IMR-90 (cell line): ENCODE measurements around the gene DHDDS. TPM values are rescaled to one million over a fixed set of nuclear protein-coding genes. Genes with fewer than 3 reads are reported as not detected.

ENCODE experiments used
- ATAC-seq: fragments of 200-7000 bp; cut with Tn5 transposase; 2 replicates; pipeline ENCODE4 v1.9.1; 2020; ENCODE audit warnings: low read depth, mild to moderate bottlenecking, moderate library complexity
- BruUV-seq: library from RNA; stranded (reverse); fragments of 400-500 nt; replicated peaks from 2 replicates; lab custom pipeline; 2021; lab: Mats Ljungman, UMichigan
- CTCF ChIA-PET: fragments of 300-600 bp; formaldehyde crosslinking; extraction: SDS; loops from one replicate; lab custom pipeline; 2021; ENCODE audit warnings: antibody characterized with exemption; lab: Yijun Ruan, JAX
- POLR2A ChIA-PET: fragments of 300-600 bp; sonication (Branson Sonifier 250); formaldehyde crosslinking; loops from one replicate; lab custom pipeline; 2022; ENCODE audit warnings: antibody characterized with exemption; ENCODE audit not compliant: unreplicated experiment; lab: Charles Lee
- DNase-seq: peaks from one replicate; pipeline ENCODE4 v3.0.0; 2013
- H2AFZ ChIP-seq: replicated peaks from 2 replicates; pipeline ENCODE3; 2013; ENCODE audit warnings: low read length, mild to moderate bottlenecking; ENCODE audit not compliant: poor library complexity
- H2AK5ac ChIP-seq: 2 replicates; pipeline ENCODE4 v1.6.1; 2013; ENCODE audit warnings: low read depth, low read length, inconsistent platforms
- H2AK9ac ChIP-seq: replicated peaks from 2 replicates; pipeline ENCODE3; 2013; ENCODE audit warnings: mild to moderate bottlenecking, low read depth, low read length, moderate library complexity; ENCODE audit not compliant: poor library complexity
- H2BK120ac ChIP-seq: 2 replicates; pipeline ENCODE4 v1.6.1; 2013; ENCODE audit warnings: low read depth, low read length, inconsistent platforms
- H2BK15ac ChIP-seq: 3 replicates; pipeline ENCODE4 v1.6.1; 2013; ENCODE audit warnings: low read depth, low read length, inconsistent platforms
- H2BK20ac ChIP-seq: 2 replicates; pipeline ENCODE4 v1.6.1; 2013; ENCODE audit warnings: low read depth, mild to moderate bottlenecking, inconsistent platforms, low read length, moderate library complexity
- H2BK5ac ChIP-seq: 2 replicates; pipeline ENCODE4 v1.6.1; 2013; ENCODE audit warnings: mild to moderate bottlenecking, low read depth, low read length, inconsistent platforms; ENCODE audit not compliant: poor library complexity, severe bottlenecking
- H3K14ac ChIP-seq: replicated peaks from 2 replicates; pipeline ENCODE4 v1.6.1; 2013; ENCODE audit warnings: low read depth, low read length, inconsistent platforms
- H3K18ac ChIP-seq: 2 replicates; pipeline ENCODE4 v1.6.1; 2013; ENCODE audit warnings: low read depth, low read length, control low read depth
- H3K23ac ChIP-seq: 2 replicates; pipeline ENCODE4 v1.6.1; 2013; ENCODE audit warnings: low read depth, low read length, inconsistent platforms
- H3K27ac ChIP-seq: 2 replicates; pipeline ENCODE4 v1.5.1; 2013; ENCODE audit warnings: mild to moderate bottlenecking, control low read depth, low read length; ENCODE audit not compliant: insufficient read depth
- H3K27me3 ChIP-seq: 2 replicates; pipeline ENCODE4 v1.6.1; 2013; ENCODE audit warnings: low read length; ENCODE audit not compliant: control insufficient read depth, insufficient read depth
- H3K36me3 ChIP-seq: 2 replicates; pipeline ENCODE4 v1.6.1; 2013; ENCODE audit warnings: low read length, mixed read lengths; ENCODE audit not compliant: control insufficient read depth, insufficient read depth
- H3K4ac ChIP-seq: 2 replicates; pipeline ENCODE4 v1.6.1; 2013; ENCODE audit warnings: low read depth, low read length, inconsistent platforms
- H3K4me1 ChIP-seq: 2 replicates; pipeline ENCODE4 v1.6.1; 2013; ENCODE audit warnings: low read length, mixed read lengths; ENCODE audit not compliant: control insufficient read depth, insufficient read depth
- H3K4me2 ChIP-seq: 2 replicates; pipeline ENCODE4 v1.6.1; 2013; ENCODE audit warnings: low read depth, mild to moderate bottlenecking, control low read depth, low read length, moderate library complexity
- H3K4me3 ChIP-seq: 2 replicates; pipeline ENCODE4 v1.5.1; 2013; ENCODE audit warnings: low read depth, mild to moderate bottlenecking, control low read depth, low read length, moderate library complexity; ENCODE audit not compliant: insufficient read depth
- H3K56ac ChIP-seq: 2 replicates; pipeline ENCODE4 v1.6.1; 2013; ENCODE audit warnings: low read length, inconsistent platforms; ENCODE audit not compliant: insufficient read depth; ENCODE audit errors: extremely low read depth
- H3K79me1 ChIP-seq, 2 experiments: 2 replicates each; pipeline ENCODE4 v1.6.1; 2013; ENCODE audit warnings: low read length in 2 of 2, inconsistent platforms in 1 of 2, low read depth in 1 of 2
- H3K9ac ChIP-seq: 2 replicates; pipeline ENCODE4 v1.6.1; 2013; ENCODE audit warnings: low read depth, low read length, control low read depth
- H3K9me1 ChIP-seq: 2 replicates; pipeline ENCODE4 v1.6.1; 2013; ENCODE audit warnings: low read length, inconsistent platforms; ENCODE audit not compliant: insufficient read depth
- H3K9me3 ChIP-seq: 2 replicates; pipeline ENCODE4 v1.6.1; 2013; ENCODE audit warnings: low read length; ENCODE audit not compliant: control insufficient read depth, insufficient read depth
- H4K20me1 ChIP-seq: 2 replicates; pipeline ENCODE4 v1.6.1; 2013; ENCODE audit warnings: low read length, inconsistent platforms; ENCODE audit not compliant: insufficient read depth
- H4K5ac ChIP-seq: 2 replicates; pipeline ENCODE4 v1.6.1; 2013; ENCODE audit warnings: mild to moderate bottlenecking, low read depth, low read length, control low read depth
- H4K8ac ChIP-seq, 2 experiments: 2 replicates each; pipeline ENCODE4 v1.6.1; 2013; ENCODE audit warnings: low read depth in 2 of 2, low read length in 2 of 2, control low read depth in 1 of 2, inconsistent platforms in 1 of 2
- H4K91ac ChIP-seq: 2 replicates; pipeline ENCODE4 v1.6.1; 2013; ENCODE audit warnings: low read depth, low read length, inconsistent platforms; ENCODE audit not compliant: insufficient read depth
- CEBPB ChIP-seq: IDR thresholded peaks from 2 replicates; pipeline ENCODE4 v1.6.1; 2012; ENCODE audit warnings: low read depth, low read length, improper control_type of control experiment
- CTCF ChIP-seq: conservative IDR thresholded peaks from 2 replicates; pipeline ENCODE4 v1.5.1; 2012; ENCODE audit warnings: mild to moderate bottlenecking, low read depth, low read length, improper control_type of control experiment
- ELK1 ChIP-seq: fragments of 150-350 bp; IDR thresholded peaks from 2 replicates; pipeline ENCODE4 v1.6.1; 2016; ENCODE audit warnings: low read depth, mild to moderate bottlenecking, low read length, moderate library complexity, borderline replicate concordance
- POLR2A ChIP-seq: IDR thresholded peaks from 2 replicates; pipeline ENCODE4 v1.6.1; 2012; ENCODE audit warnings: mild to moderate bottlenecking, low read depth, low read length
- WGBS, 2 experiments: methylation state at CpG; one replicate each; pipeline versions ENCODE4 v1.1.5 to v1.1.7; 2013; ENCODE audit warnings: missing lambda C conversion rate in 2 of 2; ENCODE audit not compliant: insufficient read length in 1 of 2; ENCODE audit errors: extremely low coverage in 2 of 2; 5-methylcytosine and 5-hydroxymethylcytosine counted together
- dilution Hi-C: fragments of 300-500 bp; cut with HindIII; formaldehyde crosslinking; loops from one replicate; pipeline ENCODE4 v1.14.3; 2018; ENCODE audit warnings: low sequenced_read_pairs; ENCODE audit not compliant: unreplicated experiment
- in situ Hi-C: fragments of 300-500 bp; cut with MboI; formaldehyde crosslinking; loops from 3 replicates; pipeline ENCODE4 v1.14.3; 2019; ENCODE audit warnings: low sequenced_read_pairs, inconsistent platforms, mixed read lengths
- intact Hi-C: fragments of 100-400 bp; cut with micrococcal nuclease; formaldehyde crosslinking; loops from 2 replicates; pipeline ENCODE4 v1.10.0; 2022
- polyA plus RNA-seq, 3 experiments: library from polyadenylated mRNA; depleted of rRNA; stranded (reverse); fragments of >200 nt; gene quantifications; 2 replicates each; pipeline ENCODE4 v1.2.3, GENCODE V29; 2012; ENCODE audit warnings: low replicate concordance in 1 of 3
- total RNA-seq: library from RNA; depleted of rRNA; stranded (reverse); fragments of >200 nt; gene quantifications from 2 replicates; pipeline ENCODE4 v1.2.3, GENCODE V29; 2012

The DHDDS gene
- total and polyA plus RNA-seq, 2 of the 4 experiments (the other 2 are of a cell fraction), result 49.3 to 67.7 TPM

- in situ Hi-C loops, result no loop called here
Measured at GRCh38 chr1:26470878-26471497, 38.9 kb downstream of the DHDDS start.

More at GRCh38 chr1:26470878-26471497, 38.9 kb downstream of the DHDDS start:
- H3K23ac ChIP-seq, result no peak overlapping the region
- H3K4me2 ChIP-seq, result peak overlapping the region; percentile 94; the same call in 1 of the 2 replicates
- H4K20me1 ChIP-seq, result peaks cover 38% of the 10 kb centered on the region
- H3K4me3 ChIP-seq, result no peak overlapping the region
- peak overlapping the region; percentile 80 for H2AFZ ChIP-seq
- peak overlapping the region; percentile 86 for H2AK9ac ChIP-seq
- TF ChIP-seq CEBPB, result no peak
- no peak for TF ChIP-seq ELK1
- TF ChIP-seq POLR2A, result no peak
- no peak for TF ChIP-seq CTCF
- dilution Hi-C loops, result no loop called here
- no peak overlapping the region for H3K56ac ChIP-seq
- H3K4ac ChIP-seq, result no peak overlapping the region
- no peak overlapping the region for H4K5ac ChIP-seq
- H3K79me1 ChIP-seq, result peaks cover 15 to 54% of the 10 kb centered on the region in 2 experiments
- H3K4me1 ChIP-seq, result peaks cover 7% of the 10 kb centered on the region
- no peak overlapping the region for H3K14ac ChIP-seq
- no peak overlapping the region for H2BK5ac ChIP-seq
- H2BK120ac ChIP-seq, result no peak overlapping the region
- ChIA-PET POLR2A (no interaction called here), CTCF (interaction anchor here (1.0 kb wide), 1 partner anchor 29 kb away, joined by 3 read pairs; no protein-coding TSS in a partner anchor)
- no TSS peak for BruUV-seq
- no peak overlapping the region for H3K9ac ChIP-seq
- no peak for DNase-seq
- WGBS, 2 experiments, result 89% methylated on average over 3 of the region's 14 CpGs; no CpG with 5 or more reads in 1 of the 2 experiments
- H4K91ac ChIP-seq, result no peak overlapping the region
- H3K9me3 ChIP-seq, result no peaks in the 10 kb centered on the region
- no peaks in the 10 kb centered on the region for H3K27me3 ChIP-seq
- no peak overlapping the region for H4K8ac ChIP-seq
- peaks cover 35% of the 10 kb centered on the region for H3K36me3 ChIP-seq
- no peak overlapping the region; the same call in 1 of the 2 replicates for H3K27ac ChIP-seq
- H2BK20ac ChIP-seq, result no peak overlapping the region
- no peak overlapping the region for H2AK5ac ChIP-seq
- H3K18ac ChIP-seq, result no peak overlapping the region
- peaks cover 12% of the 10 kb centered on the region for H3K9me1 ChIP-seq
- ATAC-seq, result no peak
- H2BK15ac ChIP-seq, result no peak overlapping the region
- intact Hi-C loops, result no loop called here
